Loucy (cell line): ENCODE measurements around the gene CEP112.

Experiments
- H2AFZ ChIP-seq: fragments of 200-600 bp; sonication (generic); 2 replicates; pipeline ENCODE4 v1.6.0; 2016; ENCODE audit warnings: antibody characterized with exemption, mild to moderate bottlenecking, low read length, moderate library complexity
- H3F3A ChIP-seq: fragments of 200-600 bp; 2 replicates; pipeline ENCODE4 v1.6.0; 2016; ENCODE audit warnings: antibody characterized with exemption, low read depth, mild to moderate bottlenecking
- H3K27me3 ChIP-seq: fragments of 200-600 bp; sonication (generic); 2 replicates; pipeline ENCODE4 v1.6.1; 2014; ENCODE audit warnings: low read length, mild to moderate bottlenecking; ENCODE audit not compliant: insufficient read depth, poor library complexity, severe bottlenecking
- H3K36me3 ChIP-seq: fragments of 200-600 bp; sonication (generic); 2 replicates; pipeline ENCODE4 v1.6.1; 2016; ENCODE audit warnings: low read length; ENCODE audit not compliant: insufficient read depth
- H3K4me1 ChIP-seq: fragments of 200-600 bp; sonication (generic); 2 replicates; pipeline ENCODE4 v1.5.1; 2014; ENCODE audit warnings: low read length, mild to moderate bottlenecking; ENCODE audit not compliant: insufficient read depth, poor library complexity, severe bottlenecking
- H3K4me2 ChIP-seq: fragments of 200-600 bp; sonication (generic); 2 replicates; pipeline ENCODE4 v1.6.0; 2014; ENCODE audit warnings: antibody characterized with exemption, low read length, low read depth, mild to moderate bottlenecking; ENCODE audit not compliant: poor library complexity, severe bottlenecking
- H3K4me3 ChIP-seq: fragments of 200-600 bp; sonication (generic); 2 replicates; pipeline ENCODE4 v1.5.1; 2014; ENCODE audit warnings: low read length, mild to moderate bottlenecking, mixed read lengths; ENCODE audit not compliant: poor library complexity, severe bottlenecking
- H3K79me2 ChIP-seq: fragments of 200-600 bp; sonication (generic); 2 replicates; pipeline ENCODE4 v1.6.1; 2014; ENCODE audit warnings: low read length; ENCODE audit not compliant: insufficient read depth
- H3K9ac ChIP-seq: fragments of 200-600 bp; sonication (generic); 2 replicates; pipeline ENCODE4 v1.6.0; 2014; ENCODE audit warnings: mild to moderate bottlenecking, low read depth, low read length, moderate library complexity; ENCODE audit not compliant: poor library complexity, severe bottlenecking
- H3K9me2 ChIP-seq: fragments of 200-600 bp; sonication (generic); replicated peaks from 2 replicates; pipeline ENCODE4 v1.6.1; 2016; ENCODE audit warnings: low read depth, low read length, mixed read lengths
- H3K9me3 ChIP-seq: fragments of 200-600 bp; sonication (generic); 2 replicates; pipeline ENCODE4 v1.6.1; 2014; ENCODE audit warnings: mild to moderate bottlenecking, antibody characterized with exemption, low read length, low read depth; ENCODE audit not compliant: insufficient read depth
- H4K20me1 ChIP-seq: fragments of 200-600 bp; sonication (generic); 2 replicates; pipeline ENCODE4 v1.6.0; 2014; ENCODE audit warnings: antibody characterized with exemption, low read length, mild to moderate bottlenecking; ENCODE audit not compliant: insufficient read depth, poor library complexity, severe bottlenecking
- EZH2phosphoT487 ChIP-seq: fragments of 200-600 bp; IDR thresholded peaks from 2 replicates; pipeline ENCODE4 v1.6.1; 2018; ENCODE audit warnings: antibody characterized with exemption, mild to moderate bottlenecking, moderate library complexity, borderline replicate concordance
- TF ChIP-seq, protein P1 (sequence below): fragments of 200-600 bp; sonication (generic); conservative IDR thresholded peaks from 2 replicates; pipeline ENCODE4 v1.5.1; 2014; ENCODE audit warnings: mild to moderate bottlenecking, antibody characterized with exemption, low read length

The CEP112 gene

DNA sequence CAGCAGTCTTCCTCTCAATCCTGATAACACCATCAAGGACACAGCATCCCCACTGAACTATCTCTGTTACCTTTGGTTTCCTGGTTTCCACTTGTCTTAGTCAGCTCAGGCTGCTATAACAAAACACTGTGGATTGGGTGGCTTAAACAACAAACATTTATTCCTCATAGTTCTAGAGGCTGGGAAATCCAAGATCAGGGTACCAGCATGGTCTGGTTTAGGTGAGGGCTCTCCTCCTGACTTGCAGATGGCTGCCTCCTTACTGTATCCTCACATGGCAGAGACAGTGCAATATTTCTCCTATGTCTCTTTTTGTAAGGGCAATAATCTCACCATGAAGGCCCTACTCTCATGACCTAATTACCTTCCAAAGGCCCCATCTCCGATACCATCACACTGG, 527.2 kb downstream of the CEP112 start:
- no peaks in the 10 kb centered on the region for H3K27me3 ChIP-seq
- H3K4me1 ChIP-seq: no peaks in the 10 kb centered on the region
- no peaks in the 10 kb centered on the region for H4K20me1 ChIP-seq
- H3K9me3 ChIP-seq: no peaks in the 10 kb centered on the region; the same call in 1 of the 2 replicates
- no peak overlapping the region for H3K4me2 ChIP-seq
- H3F3A ChIP-seq: no peaks in the 10 kb centered on the region
- no peak overlapping the region for H2AFZ ChIP-seq
- H3K9ac ChIP-seq: no peak overlapping the region
- no peaks in the 10 kb centered on the region for H3K36me3 ChIP-seq
- TF ChIP-seq, protein P1, sequence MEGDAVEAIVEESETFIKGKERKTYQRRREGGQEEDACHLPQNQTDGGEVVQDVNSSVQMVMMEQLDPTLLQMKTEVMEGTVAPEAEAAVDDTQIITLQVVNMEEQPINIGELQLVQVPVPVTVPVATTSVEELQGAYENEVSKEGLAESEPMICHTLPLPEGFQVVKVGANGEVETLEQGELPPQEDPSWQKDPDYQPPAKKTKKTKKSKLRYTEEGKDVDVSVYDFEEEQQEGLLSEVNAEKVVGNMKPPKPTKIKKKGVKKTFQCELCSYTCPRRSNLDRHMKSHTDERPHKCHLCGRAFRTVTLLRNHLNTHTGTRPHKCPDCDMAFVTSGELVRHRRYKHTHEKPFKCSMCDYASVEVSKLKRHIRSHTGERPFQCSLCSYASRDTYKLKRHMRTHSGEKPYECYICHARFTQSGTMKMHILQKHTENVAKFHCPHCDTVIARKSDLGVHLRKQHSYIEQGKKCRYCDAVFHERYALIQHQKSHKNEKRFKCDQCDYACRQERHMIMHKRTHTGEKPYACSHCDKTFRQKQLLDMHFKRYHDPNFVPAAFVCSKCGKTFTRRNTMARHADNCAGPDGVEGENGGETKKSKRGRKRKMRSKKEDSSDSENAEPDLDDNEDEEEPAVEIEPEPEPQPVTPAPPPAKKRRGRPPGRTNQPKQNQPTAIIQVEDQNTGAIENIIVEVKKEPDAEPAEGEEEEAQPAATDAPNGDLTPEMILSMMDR: no peak
- H3K4me3 ChIP-seq: no peak overlapping the region
- no peaks in the 10 kb centered on the region for H3K9me2 ChIP-seq
- H3K79me2 ChIP-seq: no peaks in the 10 kb centered on the region

DNA sequence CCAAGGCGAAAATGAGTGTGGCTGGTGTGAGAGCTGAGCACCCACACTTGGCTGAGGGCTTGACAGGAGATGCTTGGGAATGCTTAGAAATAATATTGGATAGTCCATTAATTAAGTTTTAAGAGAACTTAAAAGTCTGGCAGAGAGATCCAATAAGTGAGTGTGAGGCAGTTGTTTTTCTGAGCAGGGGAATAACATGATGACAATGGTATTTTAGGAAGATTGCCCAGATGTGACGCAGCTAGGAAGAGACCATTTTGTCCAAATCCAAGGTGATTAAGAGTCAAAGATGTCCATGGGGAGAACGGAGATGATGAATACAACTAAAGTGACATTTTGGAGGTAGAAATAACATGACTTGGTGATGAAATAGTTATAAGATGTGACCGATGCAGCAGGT, 527.7 kb downstream of the CEP112 start:
- no peak overlapping the region for H3K4me3 ChIP-seq
- H3K9me2 ChIP-seq: no peaks in the 10 kb centered on the region
- no peak for TF ChIP-seq EZH2phosphoT487
- TF ChIP-seq, protein P1: no peak
- H3K4me1 ChIP-seq: no peaks in the 10 kb centered on the region
- H3K4me2 ChIP-seq: no peak overlapping the region
- H3F3A ChIP-seq: no peaks in the 10 kb centered on the region
- H3K9me3 ChIP-seq: no peaks in the 10 kb centered on the region; the same call in 1 of the 2 replicates
- H3K79me2 ChIP-seq: no peaks in the 10 kb centered on the region
- H3K27me3 ChIP-seq: no peaks in the 10 kb centered on the region
- H2AFZ ChIP-seq: no peak overlapping the region
- no peaks in the 10 kb centered on the region for H4K20me1 ChIP-seq
- H3K36me3 ChIP-seq: no peaks in the 10 kb centered on the region
- no peak overlapping the region for H3K9ac ChIP-seq

DNA sequence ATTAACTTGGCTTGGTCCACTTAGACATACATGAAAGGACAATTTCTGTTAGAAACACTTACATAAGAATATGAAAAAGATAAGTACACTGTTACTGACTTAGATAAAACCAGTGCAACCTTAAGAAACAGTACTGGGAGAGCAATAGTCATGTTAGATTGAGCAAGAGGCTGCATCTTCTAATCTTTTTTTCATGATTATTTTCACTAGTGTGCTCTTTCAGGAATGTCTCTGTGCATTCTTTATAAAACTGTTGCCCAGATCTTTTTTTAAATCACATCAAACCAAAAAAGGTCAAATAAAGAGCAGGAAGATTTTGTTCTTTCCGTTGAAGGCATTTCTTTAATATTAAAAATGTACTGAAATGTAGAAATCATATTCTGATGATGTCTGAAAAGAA, 529.7 kb downstream of the CEP112 start:
- H3K9me2 ChIP-seq: no peaks in the 10 kb centered on the region
- H3K9me3 ChIP-seq: no peaks in the 10 kb centered on the region; the same call in 1 of the 2 replicates
- H3K9ac ChIP-seq: no peak overlapping the region
- H3K4me2 ChIP-seq: no peak overlapping the region
- no peaks in the 10 kb centered on the region for H3K36me3 ChIP-seq
- H3K4me1 ChIP-seq: no peaks in the 10 kb centered on the region
- H4K20me1 ChIP-seq: no peaks in the 10 kb centered on the region
- H3K79me2 ChIP-seq: no peaks in the 10 kb centered on the region
- no peak overlapping the region for H2AFZ ChIP-seq
- TF ChIP-seq, protein P1: no peak
- TF ChIP-seq EZH2phosphoT487: no peak
- no peaks in the 10 kb centered on the region for H3K27me3 ChIP-seq
- H3K4me3 ChIP-seq: no peak overlapping the region
- H3F3A ChIP-seq: no peaks in the 10 kb centered on the region
